Sigmoid colon (tissue), 7 donors: ENCODE measurements around the gene ECI1. TPM values are rescaled to one million over a fixed set of nuclear protein-coding genes. Genes with fewer than 3 reads are reported as not detected.

Experiments
- DNase-seq: peaks from one replicate; pipeline ENCODE4 v3.0.0-alpha.2; 2019
- H3K27ac ChIP-seq, 4 donors: fragments of 200-600 bp; sonication (generic); one replicate each; pipeline ENCODE4 v1.5.1; 2016 to 2019; ENCODE audit warnings: mild to moderate bottlenecking in 1 of 4
- H3K27me3 ChIP-seq, 3 donors: fragments of 200-600 bp; sonication (generic); one replicate each; pipeline ENCODE4 v1.5.1; 2019; ENCODE audit warnings: mild to moderate bottlenecking in 1 of 3
- H3K36me3 ChIP-seq, 4 donors: fragments of 200-600 bp; sonication (generic); one replicate each; pipeline ENCODE4 v1.5.1; 2016 to 2019
- H3K4me1 ChIP-seq, 4 donors: fragments of 200-600 bp; sonication (generic); one replicate each; pipeline ENCODE4 v1.5.1; 2017 to 2019
- H3K4me3 ChIP-seq, 4 donors: fragments of 200-600 bp; sonication (generic); one replicate each; pipeline ENCODE4 v1.5.1; 2017 to 2019; ENCODE audit warnings: mild to moderate bottlenecking in 2 of 4, moderate library complexity in 1 of 4
- H3K9me3 ChIP-seq, 4 donors: fragments of 200-600 bp in 3 of 4; sonication (generic) in 3 of 4; one replicate each; pipeline versions ENCODE4 v1.5.1 to v1.6.1; 2013 to 2019
- CTCF ChIP-seq, 4 experiments: fragments of 450-650 bp in 3 of 4; fragments of 200-600 bp in 1 of 4; IDR thresholded peaks; one replicate each; pipeline ENCODE4 v1.5.1; 2016 to 2019; ENCODE audit warnings: antibody characterized with exemption in 4 of 4, mild to moderate bottlenecking in 3 of 4, moderate library complexity in 2 of 4
- EP300 ChIP-seq, 4 donors: sonication (generic); formaldehyde crosslinking; IDR thresholded peaks; one replicate each; pipeline ENCODE4 v1.6.1; 2017; ENCODE audit warnings: antibody characterized with exemption in 4 of 4
- POLR2A ChIP-seq, 2 donors: fragments of 450-650 bp; IDR thresholded peaks; one replicate each; pipeline ENCODE4 v1.6.1; 2016; ENCODE audit warnings: antibody characterized with exemption in 2 of 2, mild to moderate bottlenecking in 2 of 2, moderate library complexity in 2 of 2
- POLR2AphosphoS5 ChIP-seq, 4 donors: sonication (generic); formaldehyde crosslinking; IDR thresholded peaks; one replicate each; pipeline ENCODE4 v1.6.1; 2017; ENCODE audit warnings: antibody characterized with exemption in 4 of 4
- WGBS, 2 donors: extraction: QIAGEN DNeasy Blood & Tissue Kit; methylation state at CpG; one replicate each; pipeline ENCODE4 v1.1.7; 2013; 5-methylcytosine and 5-hydroxymethylcytosine counted together
- intact Hi-C: fragments of 100-400 bp; cut with DNase I; formaldehyde crosslinking; loops from one replicate; pipeline ENCODE4 v1.15.1; 2023
- polyA plus RNA-seq, 3 donors: library from polyadenylated mRNA; stranded (reverse); fragments of 200-250 nt; gene quantifications; one replicate each; pipeline ENCODE4 v1.2.3, GENCODE V29; 2013
- total RNA-seq, 4 donors: library from RNA; depleted of rRNA; stranded (reverse); fragments of >200 nt; gene quantifications; one replicate each; pipeline ENCODE4 v1.1.0, GENCODE V29; 2016
- donor health status: healthy with polysubstance abuse.
- donor health status: Bipolar disorder and iron deficiency.
- donor health status: healthy.

The ECI1 gene
- total RNA-seq (10 to 100 TPM; 50.2 to 87.2 (median 67.0) TPM), polyA plus RNA-seq (100 to 1,000 TPM in 2 of 3 donors, 10 to 100 TPM in 1; 84.8 to 136 (median 121) TPM)

- intact Hi-C loops: loop anchor here (1.0 to 5.0 kb wide), 5 partner anchors 17 to 229 kb away; partner anchors contain the start of genes E4F1, MLST8 and RNPS1
- no peak for TF ChIP-seq EP300 (IDR thresholded peaks at IDR 0.05)
- TF ChIP-seq POLR2AphosphoS5 (IDR thresholded peaks at IDR 0.05): peak; percentile 92 to 95 (median 94)
- TF ChIP-seq CTCF (IDR thresholded peaks at IDR 0.05): peak; percentile 66 to 76 (median 70)
- TF ChIP-seq POLR2A (IDR thresholded peaks at IDR 0.05): peak; percentile 55 to 71
Measured at GRCh38 chr16:2251296-2252111, at the start of gene ECI1. Gene ECI1 (minus strand): TSS chr16:2251587. CDS start chr16:2251566, 21 bp downstream.

GRCh38 chr16:2299915-2300192 is 48.5 kb upstream of the ECI1 start:
- Histone ChIP-seq H3K27me3 (no peaks in the 10 kb centered on the region), H3K36me3 (peaks cover 0 to 44% (median 5%) of the 10 kb centered on the region in 4 donors), H3K4me3 (no peak overlapping the region), H3K4me1 (no peaks in the 10 kb centered on the region), H3K27ac (no peak overlapping the region), H3K9me3 (no peaks in the 10 kb centered on the region)
- no peak for TF ChIP-seq EP300 (IDR thresholded peaks at IDR 0.05)
- TF ChIP-seq POLR2A (IDR thresholded peaks at IDR 0.05): no peak
- no peak for TF ChIP-seq POLR2AphosphoS5 (IDR thresholded peaks at IDR 0.05)
- TF ChIP-seq CTCF (IDR thresholded peaks at IDR 0.05): no peak
- intact Hi-C loops: no loop called here
- DNase-seq: no peak
- 21 to 62% methylated on average over 10 of the region's 10 CpGs for WGBS, 2 donors

More at GRCh38 chr16:2251296-2252111, at the start of gene ECI1:
- peak; percentile 98 for DNase-seq
- Histone ChIP-seq H3K9me3 (no peaks in the 10 kb centered on the region), H3K27me3 (no peaks in the 10 kb centered on the region), H3K4me3 (peak within 1 kb of the TSS; percentile 63 to 75 (median 70)), H3K4me1 (peaks cover 0 to 27% (median 23%) of the 10 kb centered on the region in 4 donors), H3K36me3 (peaks cover 31 to 44% (median 38%) of the 10 kb centered on the region in 4 donors), H3K27ac (peak within 1 kb of the TSS; percentile 90 to 94 (median 92))
- 1 to 2% methylated on average over 88 of the region's 88 CpGs for WGBS, 2 donors

- no peaks in the 10 kb centered on the region for H3K4me1 ChIP-seq
- intact Hi-C loops: no loop called here
- H3K36me3 ChIP-seq: peaks cover 0 to 47% (median 5%) of the 10 kb centered on the region in 4 donors
- DNase-seq: no peak
- WGBS, 2 donors: 82 to 88% methylated on average over 31 of the region's 31 CpGs
- no peak overlapping the region for H3K4me3 ChIP-seq
- TF ChIP-seq POLR2A (IDR thresholded peaks at IDR 0.05) (no peak), CTCF (IDR thresholded peaks at IDR 0.05) (no peak), EP300 (IDR thresholded peaks at IDR 0.05) (no peak), POLR2AphosphoS5 (IDR thresholded peaks at IDR 0.05) (no peak)
- no peaks in the 10 kb centered on the region for H3K9me3 ChIP-seq
- no peak overlapping the region for H3K27ac ChIP-seq
- H3K27me3 ChIP-seq: no peaks in the 10 kb centered on the region
Measured at GRCh38 chr16:2299121-2299914, 47.9 kb upstream of the ECI1 start.

GRCh38 chr16:2298621-2299020 is 47.2 kb upstream of the ECI1 start:
- TF ChIP-seq POLR2AphosphoS5 (IDR thresholded peaks at IDR 0.05): no peak
- no peak for TF ChIP-seq CTCF (IDR thresholded peaks at IDR 0.05)
- no peak for TF ChIP-seq EP300 (IDR thresholded peaks at IDR 0.05)
- no peak for TF ChIP-seq POLR2A (IDR thresholded peaks at IDR 0.05)
- no peak for DNase-seq
- Histone ChIP-seq H3K4me1 (no peaks in the 10 kb centered on the region), H3K27me3 (no peaks in the 10 kb centered on the region), H3K36me3 (peaks cover 0 to 42% (median 5%) of the 10 kb centered on the region in 4 donors), H3K9me3 (no peaks in the 10 kb centered on the region), H3K27ac (no peak overlapping the region), H3K4me3 (no peak overlapping the region)
- intact Hi-C loops: no loop called here
- WGBS, 2 donors: 90 to 91% methylated on average over 9 of the region's 9 CpGs
